HepG2 (cell line): ENCODE measurements around the gene SLC2A6. TPM values are rescaled to one million over a fixed set of nuclear protein-coding genes. Genes with fewer than 3 reads are reported as not detected.

Experiments used
- ARID3A ChIP-seq: IDR thresholded peaks from 2 replicates; pipeline ENCODE4 v1.6.1; 2012; ENCODE audit warnings: low read depth, low read length, improper control_type of control experiment
- BORCS8-MEF2B ChIP-seq: sonication (generic); formaldehyde crosslinking; IDR thresholded peaks from 2 replicates; pipeline ENCODE4 v1.8.0; 2022; ENCODE audit warnings: mild to moderate bottlenecking, missing genetic modification reagents
- HOXD1 ChIP-seq: sonication (generic); formaldehyde crosslinking; IDR thresholded peaks from 2 replicates; pipeline ENCODE4 v1.5.0; 2020; ENCODE audit warnings: missing genetic modification reagents
- NCOA2 ChIP-seq: sonication (generic); formaldehyde crosslinking; IDR thresholded peaks from 2 replicates; pipeline ENCODE4 v1.8.0; 2022; ENCODE audit warnings: inconsistent platforms
- NRL ChIP-seq: sonication (generic); formaldehyde crosslinking; IDR thresholded peaks from 2 replicates; pipeline ENCODE4 v1.5.0; 2020; ENCODE audit warnings: missing genetic modification reagents, mild to moderate bottlenecking, moderate library complexity, borderline replicate concordance
- PHB2 ChIP-seq: fragments of 450-650 bp; IDR thresholded peaks from 2 replicates; pipeline ENCODE4 v1.6.1; 2018; ENCODE audit not compliant: partially characterized antibody
- PLRG1 ChIP-seq: fragments of 450-650 bp; conservative IDR thresholded peaks from 2 replicates; pipeline ENCODE4 v1.6.1; 2016
- POLR2AphosphoS2 ChIP-seq: IDR thresholded peaks from 2 replicates; pipeline ENCODE4 v1.6.1; 2011; ENCODE audit warnings: low read depth, low read length, improper control_type of control experiment
- RFX3 ChIP-seq: IDR thresholded peaks from 2 replicates; pipeline ENCODE4 v1.6.1; 2016; ENCODE audit warnings: missing biosample characterization, missing genetic modification reagents
- SMC3 ChIP-seq: IDR thresholded peaks from 2 replicates; pipeline ENCODE4 v1.6.1; 2011; ENCODE audit warnings: low read length, improper control_type of control experiment
- SOX6 ChIP-seq, 2 experiments: fragments of 450-650 bp in 1 of 2; sonication (generic) in 1 of 2; formaldehyde crosslinking in 1 of 2; IDR thresholded peaks; 2 replicates each; pipeline versions ENCODE4 v1.4.0 to v1.6.1; 2017 to 2020; ENCODE audit warnings: antibody characterized with exemption in 1 of 2, mild to moderate bottlenecking in 1 of 2, missing genetic modification reagents in 1 of 2
- STAG1 ChIP-seq: sonication (generic); formaldehyde crosslinking; IDR thresholded peaks from 2 replicates; pipeline ENCODE4 v1.4.0; 2020; ENCODE audit warnings: missing genetic modification reagents
- SUZ12 ChIP-seq: fragments of 150-350 bp; IDR thresholded peaks from 2 replicates; pipeline ENCODE4 v1.6.1; 2014; ENCODE audit warnings: low read depth, low read length
- ZBTB26 ChIP-seq: IDR thresholded peaks from 2 replicates; pipeline ENCODE4 v1.6.1; 2016; ENCODE audit warnings: missing compliant biosample characterization, missing genetic modification reagents, borderline replicate concordance
- ZFP91 ChIP-seq: sonication (generic); formaldehyde crosslinking; IDR thresholded peaks from 2 replicates; pipeline ENCODE4 v1.9.0; 2022; ENCODE audit warnings: missing genetic modification reagents, mild to moderate bottlenecking, borderline replicate concordance
- ZNF10 ChIP-seq: sonication (generic); formaldehyde crosslinking; IDR thresholded peaks from 2 replicates; pipeline ENCODE4 v1.4.0; 2020; ENCODE audit warnings: mild to moderate bottlenecking, low read depth, missing genetic modification reagents, borderline replicate concordance
- ZNF143 ChIP-seq: sonication (generic); formaldehyde crosslinking; IDR thresholded peaks from 2 replicates; pipeline ENCODE4 v1.4.0; 2020; ENCODE audit warnings: missing genetic modification reagents
- ZNF230 ChIP-seq: sonication (generic); formaldehyde crosslinking; IDR thresholded peaks from 2 replicates; pipeline ENCODE4 v1.4.0; 2020; ENCODE audit warnings: mild to moderate bottlenecking, missing genetic modification reagents
- ZNF235 ChIP-seq: sonication (generic); formaldehyde crosslinking; IDR thresholded peaks from 2 replicates; pipeline ENCODE4 v1.8.1; 2023; ENCODE audit warnings: mild to moderate bottlenecking, missing genetic modification reagents, borderline replicate concordance
- ZNF33B ChIP-seq: sonication (generic); formaldehyde crosslinking; IDR thresholded peaks from 2 replicates; pipeline ENCODE4 v1.5.1; 2020; ENCODE audit warnings: mild to moderate bottlenecking, missing genetic modification reagents
- ZNF629 ChIP-seq: sonication (generic); formaldehyde crosslinking; conservative IDR thresholded peaks from 2 replicates; pipeline ENCODE4 v1.5.0; 2020; ENCODE audit warnings: missing genetic modification reagents
- ZNF703 ChIP-seq: sonication (generic); formaldehyde crosslinking; IDR thresholded peaks from 2 replicates; pipeline ENCODE4 v1.5.1; 2020; ENCODE audit warnings: missing genetic modification reagents, mild to moderate bottlenecking, moderate library complexity, borderline replicate concordance
- ZNF737 ChIP-seq: sonication (generic); formaldehyde crosslinking; IDR thresholded peaks from 2 replicates; pipeline ENCODE4 v1.5.0; 2020; ENCODE audit warnings: missing genetic modification reagents, mild to moderate bottlenecking, borderline replicate concordance
- ZNF749 ChIP-seq: sonication (generic); formaldehyde crosslinking; IDR thresholded peaks from 2 replicates; pipeline ENCODE4 v1.8.0; 2022; ENCODE audit warnings: mild to moderate bottlenecking, missing genetic modification reagents, moderate library complexity, borderline replicate concordance
- ZNF777 ChIP-seq: sonication (generic); formaldehyde crosslinking; IDR thresholded peaks from 2 replicates; pipeline ENCODE4 v1.4.0; 2020; ENCODE audit warnings: missing genetic modification reagents
- polyA plus RNA-seq, 8 experiments: library from polyadenylated mRNA; depleted of rRNA in 3 of 8; stranded (reverse) in 7 of 8; unstranded in 1 of 8; fragments of >200 nt; fragmentation: Illumina TruSeq in 4 of 8; extraction: Trizol in 4 of 8; gene quantifications; 2 replicates each; pipeline versions ENCODE4 v1.2.1 to v1.2.3, GENCODE V29; 2011 to 2016; ENCODE audit warnings: low read depth in 4 of 8, missing spikeins in 1 of 8, mixed read lengths in 1 of 8; ENCODE audit not compliant: insufficient read depth in 1 of 8
- total RNA-seq, 5 experiments: library from RNA; depleted of rRNA; stranded (reverse); fragments of >200 nt; fragmentation: Illumina TruSeq; extraction: Trizol; gene quantifications; 2 replicates each; pipeline ENCODE4 v1.2.3, GENCODE V29; 2016; ENCODE audit warnings: low read depth in 1 of 5

SLC2A6 gene
- total and polyA plus RNA-seq, 2 of the 13 experiments (the other 11 are each of a cell fraction or from before 2014, with no cell fraction given), result 4.1 to 15.0 TPM

GRCh38 chr9:133485531-133486260 lies 6.8 kb upstream of the SLC2A6 start (continued):
- TF ChIP-seq ZFP91 (CRISPR knock-in tag) (peak; percentile 30; the same call in 1 of the 2 replicates), STAG1 (no peak), SUZ12 (no peak), PHB2 (no peak), ARID3A (no peak), ZNF777 (no peak), PLRG1 (no peak), SOX6 (IDR thresholded peaks at IDR 0.05) (no peak), SOX6 (CRISPR knock-in tag; IDR thresholded peaks at IDR 0.05) (no peak), RFX3 (CRISPR knock-in tag) (no peak), NRL (CRISPR knock-in tag) (no peak), ZNF629 (CRISPR knock-in tag) (no peak), NCOA2 (CRISPR knock-in tag) (no peak), ZNF737 (CRISPR knock-in tag) (no peak), ZNF749 (CRISPR knock-in tag) (no peak), POLR2AphosphoS2 (no peak), ZNF235 (CRISPR knock-in tag) (no peak), SMC3 (no peak), BORCS8-MEF2B (no peak), ZNF230 (CRISPR knock-in tag) (no peak), ZBTB26 (CRISPR knock-in tag) (no peak), ZNF143 (CRISPR knock-in tag) (no peak), ZNF10 (CRISPR knock-in tag) (no peak), ZNF703 (no peak), HOXD1 (CRISPR knock-in tag) (no peak), ZNF33B (no peak)
